SK-N-SH (cell line): Measurements from ENCODE around the gene NOP9. TPM values are rescaled to one million over a fixed set of nuclear protein-coding genes. Genes with fewer than 3 reads are reported as not detected.

Experiments
- CTCF ChIA-PET: fragments of 300-600, 350-600 bp; formaldehyde crosslinking; extraction: SDS; loops from one replicate; lab custom pipeline; 2021; lab: Yijun Ruan, JAX
- POLR2A ChIA-PET: fragments of 350-600 bp; sonication (Branson Sonifier 250); formaldehyde crosslinking; extraction: SDS; loops from one replicate; lab custom pipeline; 2020; ENCODE audit warnings: antibody characterized with exemption, inconsistent platforms; lab: Yijun Ruan, JAX
- DNase-seq: peaks from one replicate; pipeline ENCODE4 v3.0.0; 2012
- H2AFZ ChIP-seq: fragments of 200-600 bp; sonication (generic); 2 replicates; pipeline ENCODE4 v1.8.1; 2016; ENCODE audit warnings: antibody characterized with exemption, mild to moderate bottlenecking, low read depth
- H3F3A ChIP-seq: fragments of 200-600 bp; sonication (generic); replicated peaks from 2 replicates; pipeline ENCODE3; 2016; ENCODE audit warnings: antibody characterized with exemption, mild to moderate bottlenecking; ENCODE audit not compliant: insufficient read depth
- H3K27ac ChIP-seq, 2 experiments: fragments of 200-500 bp in 1 of 2; fragments of 200-600 bp in 1 of 2; sonication (Bioruptor generic) in 1 of 2; sonication (generic), shearing (Covaris generic) in 1 of 2; 2 replicates each; pipeline versions ENCODE4 v1.5.1 to v1.6.1; 2014 to 2016; ENCODE audit warnings: low read depth in 2 of 2, inconsistent platforms in 1 of 2, low read length in 1 of 2, mild to moderate bottlenecking in 1 of 2, mixed read lengths in 1 of 2
- H3K27me3 ChIP-seq: fragments of 200-600 bp; sonication (generic), shearing (Covaris generic); 2 replicates; pipeline ENCODE4 v1.6.1; 2016; ENCODE audit warnings: mixed run types; ENCODE audit not compliant: insufficient read depth
- H3K36me3 ChIP-seq, 2 experiments: fragments of 200-500 bp in 1 of 2; fragments of 200-600 bp in 1 of 2; sonication (Bioruptor generic) in 1 of 2; sonication (generic) in 1 of 2; replicated peaks in 1 of 2; 2 replicates each; pipeline versions ENCODE3 to v1.5.1; 2014 to 2016; ENCODE audit warnings: low read length in 1 of 2, mild to moderate bottlenecking in 1 of 2; ENCODE audit not compliant: insufficient read depth in 2 of 2, control insufficient read depth in 1 of 2
- H3K4me1 ChIP-seq, 2 experiments: fragments of 200-500 bp in 1 of 2; fragments of 200-600 bp in 1 of 2; sonication (Bioruptor generic) in 1 of 2; sonication (generic), shearing (Covaris generic) in 1 of 2; 2 replicates each; pipeline versions ENCODE4 v1.5.1 to v1.6.1; 2014 to 2016; ENCODE audit warnings: low read depth in 1 of 2, low read length in 1 of 2, mixed run types in 1 of 2; ENCODE audit not compliant: insufficient read depth in 2 of 2, control insufficient read depth in 1 of 2
- H3K4me2 ChIP-seq: fragments of 200-600 bp; sonication (generic), shearing (Covaris generic); 2 replicates; pipeline ENCODE4 v1.6.1; 2017; ENCODE audit warnings: mixed run types
- H3K4me3 ChIP-seq, 2 experiments: fragments of 200-500 bp in 1 of 2; fragments of 200-600 bp in 1 of 2; sonication (Bioruptor generic) in 1 of 2; sonication (generic), shearing (Covaris generic) in 1 of 2; 2 replicates each; pipeline versions ENCODE4 v1.5.1 to v1.8.1; 2014 to 2016; ENCODE audit warnings: low read depth in 2 of 2, inconsistent platforms in 1 of 2, low read length in 1 of 2, mild to moderate bottlenecking in 1 of 2, mixed read lengths in 1 of 2, moderate library complexity in 1 of 2
- H3K79me2 ChIP-seq: fragments of 200-600 bp; sonication (generic); 2 replicates; pipeline ENCODE4 v1.8.1; 2017; ENCODE audit warnings: mild to moderate bottlenecking; ENCODE audit not compliant: insufficient read depth
- H3K9ac ChIP-seq: fragments of 200-600 bp; sonication (generic); 2 replicates; pipeline ENCODE4 v1.6.1; 2017; ENCODE audit warnings: mixed run types
- H3K9me2 ChIP-seq: fragments of 200-600 bp; sonication (generic); 2 replicates; pipeline ENCODE4 v1.6.1; 2017; ENCODE audit warnings: mixed run types
- H3K9me3 ChIP-seq: fragments of 200-600 bp; sonication (generic); 2 replicates; pipeline ENCODE4 v1.6.1; 2017; ENCODE audit warnings: mixed run types, mild to moderate bottlenecking, moderate library complexity
- H4K20me1 ChIP-seq: fragments of 200-600 bp; sonication (generic); 2 replicates; pipeline ENCODE4 v1.6.1; 2017; ENCODE audit warnings: mild to moderate bottlenecking, mixed run types; ENCODE audit not compliant: insufficient read depth
- EP300 ChIP-seq, 2 experiments: IDR thresholded peaks; 2 replicates each; pipeline versions ENCODE4 v1.4.0 to v1.6.1; 2012; ENCODE audit warnings: borderline replicate concordance in 1 of 2, low read depth in 1 of 2, low read length in 1 of 2
- EZH2phosphoT487 ChIP-seq: fragments of 200-600 bp; sonication (generic); IDR thresholded peaks from 2 replicates; pipeline ENCODE4 v1.6.1; 2017; ENCODE audit warnings: low read depth, mixed run types, mild to moderate bottlenecking, antibody characterized with exemption, moderate library complexity, borderline replicate concordance
- FOSL2 ChIP-seq: IDR thresholded peaks from 2 replicates; pipeline ENCODE4 v1.4.0; 2012; ENCODE audit warnings: low read depth, mild to moderate bottlenecking, moderate library complexity, borderline replicate concordance
- FOXM1 ChIP-seq: IDR thresholded peaks from 2 replicates; pipeline ENCODE4 v1.4.0; 2012; ENCODE audit warnings: low read depth, mild to moderate bottlenecking
- JUND ChIP-seq: IDR thresholded peaks from 2 replicates; pipeline ENCODE4 v1.4.0; 2012
- MAX ChIP-seq: IDR thresholded peaks from 2 replicates; pipeline ENCODE4 v1.4.0; 2012; ENCODE audit warnings: low read depth
- MEF2A ChIP-seq: IDR thresholded peaks from 2 replicates; pipeline ENCODE4 v1.4.0; 2012; ENCODE audit warnings: low read depth, borderline replicate concordance
- RCOR1 ChIP-seq: fragments of 150-350 bp; IDR thresholded peaks from 2 replicates; pipeline ENCODE4 v1.6.1; 2017; ENCODE audit warnings: antibody characterized with exemption, low read length
- REST ChIP-seq: IDR thresholded peaks from 2 replicates; pipeline ENCODE4 v1.6.1; 2012; ENCODE audit warnings: mild to moderate bottlenecking, low read depth, low read length, moderate library complexity
- RFX5 ChIP-seq: IDR thresholded peaks from 2 replicates; pipeline ENCODE4 v1.6.1; 2012; ENCODE audit warnings: mild to moderate bottlenecking, improper control_type of control experiment, low read length
- RXRA ChIP-seq: IDR thresholded peaks from 2 replicates; pipeline ENCODE4 v1.4.0; 2012; ENCODE audit warnings: low read depth, mild to moderate bottlenecking, borderline replicate concordance
- SIN3A ChIP-seq: IDR thresholded peaks from 2 replicates; pipeline ENCODE4 v1.6.1; 2012; ENCODE audit warnings: low read depth, mild to moderate bottlenecking, low read length, moderate library complexity, borderline replicate concordance
- TAF1 ChIP-seq: IDR thresholded peaks from 2 replicates; pipeline ENCODE4 v1.6.1; 2012; ENCODE audit warnings: low read depth, mild to moderate bottlenecking, low read length, moderate library complexity, borderline replicate concordance
- TEAD4 ChIP-seq: IDR thresholded peaks from 2 replicates; pipeline ENCODE4 v1.4.0; 2012; ENCODE audit warnings: mild to moderate bottlenecking, borderline replicate concordance; ENCODE audit not compliant: insufficient read depth
- USF1 ChIP-seq: IDR thresholded peaks from 2 replicates; pipeline ENCODE4 v1.4.0; 2012; ENCODE audit warnings: low read depth, borderline replicate concordance
- USF2 ChIP-seq: fragments of 150-350 bp; IDR thresholded peaks from 2 replicates; pipeline ENCODE4 v1.6.1; 2017; ENCODE audit warnings: antibody characterized with exemption, low read length, low read depth, borderline replicate concordance
- YY1 ChIP-seq: IDR thresholded peaks from 2 replicates; pipeline ENCODE4 v1.4.0; 2012; ENCODE audit warnings: low read depth, mild to moderate bottlenecking
- WGBS: methylation state at CpG from one replicate; pipeline ENCODE4 v1.1.6; 2017; ENCODE audit warnings: low lambda C conversion rate; 5-methylcytosine and 5-hydroxymethylcytosine counted together
- polyA plus RNA-seq, 3 experiments: library from polyadenylated mRNA; depleted of rRNA; stranded (reverse); fragments of >200 nt; gene quantifications; 2 replicates each; pipeline ENCODE4 v1.2.3, GENCODE V29; 2012

NOP9 gene
- polyA plus RNA-seq, 1 of the 3 experiments (the other 2 are of a cell fraction), result 11.9 TPM

GRCh38 chr14:24268225-24268624 is 31.4 kb upstream of the NOP9 start:
- H3K9ac ChIP-seq, result no peak overlapping the region
- ChIA-PET POLR2A (no interaction called here), CTCF (interaction anchor here (1.0 to 4.9 kb wide), 6 partner anchors 9 to 40 kb away, joined by 3 to 37 read pairs (median 4); partner anchors contain the start of genes CIDEB and TINF2)
- WGBS, result 65% methylated on average over 2 of the region's 9 CpGs
- H3K9me3 ChIP-seq, result no peaks in the 10 kb centered on the region
- no peak overlapping the region for H3K27ac ChIP-seq
- DNase-seq, result no peak
- no peaks in the 10 kb centered on the region; the same call in 1 of the 2 replicates for H3K79me2 ChIP-seq
- no peaks in the 10 kb centered on the region for H3K27me3 ChIP-seq
- H3K36me3 ChIP-seq, result peaks cover 0 to 31% of the 10 kb centered on the region in 2 experiments
- no peak overlapping the region for H3K4me3 ChIP-seq
- no peaks in the 10 kb centered on the region for H4K20me1 ChIP-seq
- H3K9me2 ChIP-seq, result no peaks in the 10 kb centered on the region
- H3F3A ChIP-seq, result no peaks in the 10 kb centered on the region
- H3K4me2 ChIP-seq, result no peak overlapping the region
- TF ChIP-seq USF1 (no peak), USF2 (no peak), FOSL2 (no peak), RXRA (no peak), MAX (no peak), FOXM1 (no peak), YY1 (no peak), TEAD4 (no peak), TAF1 (no peak), SIN3A (no peak), REST (no peak), RFX5 (no peak), RCOR1 (no peak), JUND (no peak), EP300 (IDR thresholded peaks at IDR 0.05; ENCODE audit: borderline replicate concordance in 1 of 2, low read depth in 1 of 2, low read length in 1 of 2) (no peak), EZH2phosphoT487 (no peak), MEF2A (no peak)
- H3K4me1 ChIP-seq, result peaks cover 6 to 8% of the 10 kb centered on the region in 2 experiments; a peak in 2 of 4 replicates
- no peak overlapping the region for H2AFZ ChIP-seq
